NK-92 treated with Interleukin-12 subunit alpha and Interleukin-12 subunit beta, amount 100 ng/mL, for 24 hours (cell line): ENCODE results near the gene MYO9B.
A peak's percentile ranks its signal among the peaks of the same experiment; 100 is the strongest.

Experiments
- DNase-seq: peaks from one replicate; lab custom pipeline; 2025; lab: John Stamatoyannopoulos, UW

Gene MYO9B

GRCh38 chr19:17242431-17243208 lies 167.0 kb downstream of the MYO9B start:
- DNase-seq: no peak

- no peak for DNase-seq
These were observed 167.7 kb downstream of the MYO9B start for GRCh38 chr19:17243211-17243829.

- no peak for DNase-seq
These were observed 168.4 kb downstream of the MYO9B start for GRCh38 chr19:17243830-17244617.

- no peak for DNase-seq
These were observed 169.3 kb downstream of the MYO9B start for GRCh38 chr19:17244618-17245534.

GRCh38 chr19:17245535-17245984 lies 170.0 kb downstream of the MYO9B start, which contains the start of gene NR2F6:
NR2F6 (minus strand) TSS chr19:17245919; CDS start chr19:17245220, 699 bp downstream.
- DNase-seq: no peak

GRCh38 chr19:17246681-17247425 lies 171.3 kb downstream of the MYO9B start:
- no peak for DNase-seq

GRCh38 chr19:17248011-17248776 lies 172.6 kb downstream of the MYO9B start:
- DNase-seq: no peak

- no peak for DNase-seq
These were observed 174.4 kb downstream of the MYO9B start for GRCh38 chr19:17249887-17250548.

- DNase-seq: no peak
These were observed 179.1 kb downstream of the MYO9B start for GRCh38 chr19:17254636-17255035.

- no peak for DNase-seq
These were observed 179.6 kb downstream of the MYO9B start for GRCh38 chr19:17255150-17255621.

GRCh38 chr19:17256130-17256529 lies 180.6 kb downstream of the MYO9B start:
- no peak for DNase-seq

- DNase-seq: no peak
These were observed 183.7 kb downstream of the MYO9B start for GRCh38 chr19:17259118-17259780.

- DNase-seq: no peak
These were observed 184.4 kb downstream of the MYO9B start for GRCh38 chr19:17259934-17260333.

- peak; percentile 78 for DNase-seq
These were observed 185.3 kb downstream of the MYO9B start for GRCh38 chr19:17260842-17261325.

GRCh38 chr19:17262557-17262956 lies 187.0 kb downstream of the MYO9B start:
- DNase-seq: no peak
